PC-9 (cell line): Measurements from ENCODE around the gene CHIC2.

Source experiments
- EZH2 ChIP-seq: fragments of 200-600 bp; sonication (generic); IDR thresholded peaks from 2 replicates; pipeline ENCODE4 v1.8.0; 2017; ENCODE audit warnings: antibody characterized with exemption, low read depth
- TF ChIP-seq, protein P1 (sequence below): fragments of 200-600 bp; sonication (generic); conservative IDR thresholded peaks from 2 replicates; pipeline ENCODE4 v1.6.1; 2017; ENCODE audit warnings: mixed run types, antibody characterized with exemption, mild to moderate bottlenecking, moderate library complexity

GRCh38 chr4:53991821-53992220 lies 72.6 kb downstream of the CHIC2 start:
- TF ChIP-seq, protein P1, sequence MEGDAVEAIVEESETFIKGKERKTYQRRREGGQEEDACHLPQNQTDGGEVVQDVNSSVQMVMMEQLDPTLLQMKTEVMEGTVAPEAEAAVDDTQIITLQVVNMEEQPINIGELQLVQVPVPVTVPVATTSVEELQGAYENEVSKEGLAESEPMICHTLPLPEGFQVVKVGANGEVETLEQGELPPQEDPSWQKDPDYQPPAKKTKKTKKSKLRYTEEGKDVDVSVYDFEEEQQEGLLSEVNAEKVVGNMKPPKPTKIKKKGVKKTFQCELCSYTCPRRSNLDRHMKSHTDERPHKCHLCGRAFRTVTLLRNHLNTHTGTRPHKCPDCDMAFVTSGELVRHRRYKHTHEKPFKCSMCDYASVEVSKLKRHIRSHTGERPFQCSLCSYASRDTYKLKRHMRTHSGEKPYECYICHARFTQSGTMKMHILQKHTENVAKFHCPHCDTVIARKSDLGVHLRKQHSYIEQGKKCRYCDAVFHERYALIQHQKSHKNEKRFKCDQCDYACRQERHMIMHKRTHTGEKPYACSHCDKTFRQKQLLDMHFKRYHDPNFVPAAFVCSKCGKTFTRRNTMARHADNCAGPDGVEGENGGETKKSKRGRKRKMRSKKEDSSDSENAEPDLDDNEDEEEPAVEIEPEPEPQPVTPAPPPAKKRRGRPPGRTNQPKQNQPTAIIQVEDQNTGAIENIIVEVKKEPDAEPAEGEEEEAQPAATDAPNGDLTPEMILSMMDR, result no peak
- TF ChIP-seq EZH2, result no peak
